HG02852 (cell line): ENCODE measurements around the gene PVRIG.
"Not testable (repeated sequence)": the region's sequence is repeated elsewhere in the genome, so short reads cannot be mapped to it uniquely, and the experiment has no call there.

Source experiments
- ATAC-seq: cut with Tn5 transposase; IDR thresholded peaks from one replicate; pipeline ENCODE4 v1.9.1; 2021; ENCODE audit warnings: mild to moderate bottlenecking, moderate library complexity; ENCODE audit not compliant: unreplicated experiment

Gene PVRIG

GRCh38 chr7:100192969-100193368, 26.8 kb upstream of the PVRIG start:
- ATAC-seq = no peak

- no peak for ATAC-seq
Observed at GRCh38 chr7:100195222-100195621, 24.5 kb upstream of the PVRIG start.

- peak; percentile 32 for ATAC-seq
Observed at GRCh38 chr7:100195901-100196322, 23.8 kb upstream of the PVRIG start.

- ATAC-seq = no peak
Observed at GRCh38 chr7:100198266-100198665, 21.5 kb upstream of the PVRIG start.

- no peak for ATAC-seq
Observed at GRCh38 chr7:100200693-100201092, 19.1 kb upstream of the PVRIG start.

- no peak for ATAC-seq
Observed at GRCh38 chr7:100204454-100204853, 15.3 kb upstream of the PVRIG start.

GRCh38 chr7:100208911-100209408, 10.8 kb upstream of the PVRIG start:
- peak; percentile 64 for ATAC-seq

- no peak for ATAC-seq
Observed at GRCh38 chr7:100209493-100209892, 10.3 kb upstream of the PVRIG start.

- ATAC-seq = no peak
Observed at GRCh38 chr7:100210805-100211204, 8.9 kb upstream of the PVRIG start.

- ATAC-seq = peak; percentile 63
Observed at GRCh38 chr7:100211342-100211780, 8.4 kb upstream of the PVRIG start.

GRCh38 chr7:100212631-100213286, 7.0 kb upstream of the PVRIG start:
- ATAC-seq = no peak

- no peak for ATAC-seq
Observed at GRCh38 chr7:100213672-100214071, 6.1 kb upstream of the PVRIG start.

- ATAC-seq = not testable (repeated sequence)
Observed at GRCh38 chr7:100214356-100214755, 5.4 kb upstream of the PVRIG start.

GRCh38 chr7:100215895-100216294, 3.9 kb upstream of the PVRIG start:
- ATAC-seq = no peak

- peak; percentile 5 for ATAC-seq
Observed at GRCh38 chr7:100217934-100218333, 1.8 kb upstream of the PVRIG start.

- no peak for ATAC-seq
Observed at GRCh38 chr7:100219271-100219737, 445 bp upstream of the PVRIG start.

- peak; percentile 7 for ATAC-seq
Observed at GRCh38 chr7:100220586-100221230, 959 bp downstream of the PVRIG start.

GRCh38 chr7:100221231-100221718, 1.5 kb downstream of the PVRIG start:
- peak; percentile 49 for ATAC-seq

GRCh38 chr7:100221767-100222444, 2.2 kb downstream of the PVRIG start:
- no peak for ATAC-seq

- no peak for ATAC-seq
Observed at GRCh38 chr7:100222445-100223132, 2.8 kb downstream of the PVRIG start.

GRCh38 chr7:100223376-100223927, 3.7 kb downstream of the PVRIG start:
- not testable (repeated sequence) for ATAC-seq
